HG02759 (cell line): ENCODE results near the gene FBRS.
A peak's percentile ranks its signal among the peaks of the same experiment; 100 is the strongest.

ENCODE experiments used
- ATAC-seq: cut with Tn5 transposase; IDR thresholded peaks from one replicate; pipeline ENCODE4 v1.9.1; 2021; ENCODE audit warnings: mild to moderate bottlenecking, moderate library complexity; ENCODE audit not compliant: unreplicated experiment

The FBRS gene

GRCh38 chr16:30641378-30641982 is 16.8 kb upstream of the FBRS start:
- ATAC-seq, result no peak

- ATAC-seq, result no peak
These were observed 13.8 kb upstream of the FBRS start for GRCh38 chr16:30644334-30644830.

GRCh38 chr16:30645727-30646126 is 12.5 kb upstream of the FBRS start:
- no peak for ATAC-seq

GRCh38 chr16:30647274-30647571 is 11.0 kb upstream of the FBRS start:
- no peak for ATAC-seq

DNA sequence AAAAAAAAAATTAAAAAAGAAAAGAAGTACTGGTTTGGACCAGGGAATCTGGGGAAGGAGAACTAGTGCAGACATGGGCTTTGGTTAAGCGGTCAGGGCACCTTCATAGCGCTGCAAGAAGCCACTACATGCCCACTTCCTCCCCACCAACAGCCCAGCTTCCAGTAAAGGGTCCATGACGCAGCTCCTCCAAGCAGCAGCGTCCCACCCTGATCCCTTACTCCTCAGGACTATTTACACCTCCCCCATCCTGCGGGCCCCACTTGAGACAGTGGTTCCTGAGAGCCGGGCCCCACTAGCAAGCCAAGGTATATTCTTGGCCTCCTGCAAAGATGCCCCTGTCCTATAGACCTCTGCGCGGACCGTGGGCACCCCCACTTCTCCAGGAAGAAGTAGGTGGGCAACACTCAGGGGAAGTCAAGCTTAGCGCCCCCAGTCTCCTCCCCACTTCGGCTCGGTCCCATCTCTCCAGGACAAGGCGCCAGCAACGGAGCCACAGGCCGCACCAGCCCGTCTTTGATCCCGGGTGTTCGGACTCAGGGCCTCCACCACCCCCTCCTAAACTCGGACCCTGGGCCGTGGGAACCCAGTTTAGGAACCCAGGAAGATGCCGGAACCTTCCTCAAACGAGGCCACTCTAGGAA is 8.4 kb upstream of the FBRS start:
- no peak for ATAC-seq

GRCh38 chr16:30650369-30651123 is 7.7 kb upstream of the FBRS start, which contains the start of gene PRR14:
Gene PRR14 (plus strand): TSS chr16:30650960. CDS start chr16:30651646, 686 bp downstream.
- peak; percentile 79 for ATAC-seq

GRCh38 chr16:30651124-30652004 is 6.9 kb upstream of the FBRS start:
- ATAC-seq, result peak; percentile 59

DNA sequence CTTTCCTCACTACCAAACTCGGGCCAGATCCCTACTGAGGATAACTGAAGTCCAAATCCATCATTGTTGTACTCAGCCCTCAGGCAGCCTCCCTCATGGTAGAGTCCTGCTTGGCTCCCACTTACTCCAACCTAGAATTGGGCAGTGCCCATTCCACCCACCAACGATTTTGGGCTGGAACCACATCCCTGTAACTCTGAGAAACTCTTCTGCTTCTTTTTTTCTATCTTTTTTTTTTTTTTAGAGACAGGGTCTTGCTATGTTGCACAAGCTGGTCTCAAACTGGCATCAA is 6.3 kb upstream of the FBRS start:
- no peak for ATAC-seq

GRCh38 chr16:30652718-30653117 is 5.5 kb upstream of the FBRS start:
- no peak for ATAC-seq

DNA sequence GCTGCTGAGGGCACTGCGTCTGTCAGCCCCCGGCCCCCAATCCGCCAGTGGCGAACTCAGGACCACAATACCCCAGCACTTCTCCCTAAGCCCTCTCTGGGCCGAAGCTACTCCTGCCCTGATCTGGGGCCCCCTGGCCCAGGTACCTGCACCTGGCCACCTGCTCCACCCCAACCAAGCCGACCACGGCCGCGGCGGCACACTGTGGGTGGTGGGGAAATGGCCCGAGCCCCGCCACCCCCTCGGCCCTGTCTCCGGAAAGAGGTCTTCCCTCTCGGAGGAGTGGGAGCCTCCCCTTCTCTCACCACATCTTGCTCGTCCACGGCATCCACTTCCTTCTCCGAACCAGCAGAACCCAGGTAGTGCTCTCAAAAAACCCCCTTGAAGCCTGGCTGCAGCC is 3.4 kb upstream of the FBRS start:
- no peak for ATAC-seq

DNA sequence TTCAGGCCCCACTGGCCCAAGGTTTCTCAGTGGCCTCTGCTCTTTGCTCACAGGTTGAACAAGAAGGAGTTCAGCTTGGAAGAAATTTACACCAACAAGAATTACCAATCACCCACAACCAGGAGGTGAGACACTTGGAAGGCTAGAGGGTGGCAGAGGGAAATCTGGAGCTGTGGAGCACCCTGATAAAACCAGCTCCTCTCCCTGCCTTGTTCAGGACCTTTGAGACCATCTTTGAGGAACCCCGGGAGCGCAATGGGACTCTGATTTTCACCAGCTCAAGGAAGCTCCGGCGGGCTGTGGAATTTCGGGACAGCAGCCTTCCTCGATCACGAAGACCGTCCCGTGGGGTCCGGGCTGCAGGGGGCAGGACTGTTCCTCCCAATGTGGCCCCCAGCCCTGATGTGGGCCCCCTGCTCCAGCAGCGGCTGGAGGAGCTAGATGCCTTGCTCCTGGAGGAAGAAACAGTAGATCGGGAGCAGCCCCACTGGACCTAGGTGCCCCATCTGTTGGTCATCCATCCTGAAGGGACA is 2.4 kb upstream of the FBRS start:
- no peak for ATAC-seq

DNA sequence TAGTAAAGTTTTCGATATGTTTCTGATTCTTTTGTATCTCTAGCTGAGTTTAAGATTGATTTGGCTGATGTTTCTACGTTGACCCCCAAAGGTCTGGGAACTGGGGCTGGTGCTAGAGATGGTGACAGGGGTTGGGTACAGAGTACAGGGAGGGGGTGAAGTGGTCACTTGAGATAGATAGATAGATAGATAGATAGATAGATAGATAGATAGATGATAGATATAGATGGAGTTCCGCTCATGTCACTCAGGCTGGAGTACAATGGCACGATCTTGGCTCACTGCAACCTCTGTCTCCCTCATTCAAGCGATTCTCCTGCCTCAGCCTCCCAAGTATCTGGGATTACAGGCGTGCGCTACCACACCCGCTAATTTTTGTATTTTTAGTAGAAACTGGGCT is 1.8 kb upstream of the FBRS start:
- no peak for ATAC-seq

GRCh38 chr16:30656974-30657865 is 1.0 kb upstream of the FBRS start:
- no peak for ATAC-seq

DNA sequence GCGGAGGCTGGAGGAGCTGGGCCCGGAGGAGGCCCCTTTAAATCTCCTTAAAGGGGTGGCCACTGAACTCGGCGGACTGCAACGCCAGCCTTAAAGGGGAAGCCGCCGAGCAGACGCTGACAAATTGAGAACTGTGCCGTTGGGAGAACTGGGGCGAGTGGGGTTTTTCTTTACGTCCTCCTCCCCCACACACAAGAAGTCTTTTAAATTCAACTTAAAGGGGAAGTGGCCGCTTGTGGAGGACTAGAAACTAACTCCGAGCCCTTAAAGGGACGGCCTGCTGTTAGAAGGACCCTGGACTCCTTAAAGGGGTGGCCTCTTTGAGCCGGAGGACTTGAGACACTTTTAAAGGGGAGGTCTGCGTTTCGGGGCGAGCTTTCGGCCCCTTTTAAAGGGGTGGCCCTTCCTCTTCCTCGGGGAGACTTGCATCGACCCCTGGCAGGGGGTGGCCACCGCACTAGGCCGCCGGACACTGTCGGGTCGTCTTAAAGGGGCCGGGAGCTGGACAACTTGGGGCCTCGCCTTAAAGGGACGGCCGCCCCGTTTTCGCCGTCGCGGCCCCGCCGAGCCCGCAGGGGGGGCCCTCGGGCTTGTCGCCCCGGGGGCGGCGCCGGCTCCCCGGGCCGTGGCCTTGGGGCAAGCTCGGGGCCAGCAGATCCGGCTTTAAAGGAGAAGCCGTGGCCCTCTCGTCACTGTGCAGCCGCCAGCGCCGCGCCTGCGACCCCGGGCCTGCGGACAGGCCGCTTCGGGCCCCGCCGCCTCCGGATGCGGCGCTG is 688 bp downstream of the FBRS start:
- ATAC-seq, result peak; percentile 25

- peak; percentile 1 for ATAC-seq
These were observed 1.5 kb downstream of the FBRS start for GRCh38 chr16:30659507-30660423.

GRCh38 chr16:30660424-30661261 is 2.4 kb downstream of the FBRS start:
- ATAC-seq, result no peak

- no peak for ATAC-seq
These were observed 4.2 kb downstream of the FBRS start for GRCh38 chr16:30662449-30662848.
